ENCODE data around the gene PRDX6. TPM values are rescaled to one million over a fixed set of nuclear protein-coding genes. Genes with fewer than 3 reads are reported as not detected.

Gene PRDX6
- polyA plus RNA-seq, 3 donors, result 355 to 376 (median 375) TPM

Other genes starting within 250 kb of the PRDX6 start
- gene SLC9C2, start 125.7 kb downstream of the PRDX6 start, polyA plus RNA-seq (ENCODE audit: insufficient read length in 3 of 3), result under 1 TPM; 0.06 to 0.31 (median 0.13) TPM
- not detected for gene TEX50, start 158.0 kb downstream of the PRDX6 start, polyA plus RNA-seq (ENCODE audit: insufficient read length in 3 of 3)
- 1 to 10 TPM; 6.2 to 7.6 (median 7.0) TPM for gene ANKRD45, start 192.5 kb downstream of the PRDX6 start, polyA plus RNA-seq (ENCODE audit: insufficient read length in 3 of 3)
- gene KLHL20, start 237.6 kb downstream of the PRDX6 start, polyA plus RNA-seq (ENCODE audit: insufficient read length in 3 of 3), result 10 to 100 TPM; 21.1 to 24.3 (median 23.6) TPM